ENCODE measurements around the gene SLC25A41. TPM values are rescaled to one million over a fixed set of nuclear protein-coding genes. Genes with fewer than 3 reads are reported as not detected.

The SLC25A41 gene
- total RNA-seq, 2 donors from 2014 or later: not detected

DNA sequence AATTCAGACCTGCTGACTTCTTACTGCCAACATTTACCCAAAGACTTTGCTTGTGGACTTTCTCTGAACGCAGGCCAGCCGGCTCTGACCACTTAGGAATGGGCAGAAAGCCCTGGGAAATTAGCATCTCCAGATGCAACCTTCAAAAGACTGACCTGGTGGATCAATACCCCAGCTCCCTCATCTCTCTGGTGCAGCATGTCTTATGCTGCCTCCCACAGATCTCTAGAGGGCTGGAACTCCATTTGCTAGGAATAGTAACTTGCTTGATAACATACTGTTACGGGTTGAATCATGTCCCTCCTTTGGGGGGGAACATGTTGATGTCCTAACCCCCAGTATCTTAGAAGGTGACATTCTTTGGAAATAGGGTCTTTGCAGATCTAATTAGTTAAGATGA lies 12.9 kb upstream of the SLC25A41 start:
- TF ChIP-seq, protein P1, sequence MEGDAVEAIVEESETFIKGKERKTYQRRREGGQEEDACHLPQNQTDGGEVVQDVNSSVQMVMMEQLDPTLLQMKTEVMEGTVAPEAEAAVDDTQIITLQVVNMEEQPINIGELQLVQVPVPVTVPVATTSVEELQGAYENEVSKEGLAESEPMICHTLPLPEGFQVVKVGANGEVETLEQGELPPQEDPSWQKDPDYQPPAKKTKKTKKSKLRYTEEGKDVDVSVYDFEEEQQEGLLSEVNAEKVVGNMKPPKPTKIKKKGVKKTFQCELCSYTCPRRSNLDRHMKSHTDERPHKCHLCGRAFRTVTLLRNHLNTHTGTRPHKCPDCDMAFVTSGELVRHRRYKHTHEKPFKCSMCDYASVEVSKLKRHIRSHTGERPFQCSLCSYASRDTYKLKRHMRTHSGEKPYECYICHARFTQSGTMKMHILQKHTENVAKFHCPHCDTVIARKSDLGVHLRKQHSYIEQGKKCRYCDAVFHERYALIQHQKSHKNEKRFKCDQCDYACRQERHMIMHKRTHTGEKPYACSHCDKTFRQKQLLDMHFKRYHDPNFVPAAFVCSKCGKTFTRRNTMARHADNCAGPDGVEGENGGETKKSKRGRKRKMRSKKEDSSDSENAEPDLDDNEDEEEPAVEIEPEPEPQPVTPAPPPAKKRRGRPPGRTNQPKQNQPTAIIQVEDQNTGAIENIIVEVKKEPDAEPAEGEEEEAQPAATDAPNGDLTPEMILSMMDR (IDR thresholded peaks at IDR 0.05): no peak
- H3K27me3 ChIP-seq: no peaks in the 10 kb centered on the region
- H3K36me3 ChIP-seq: peaks cover 15% of the 10 kb centered on the region
- H3K4me3 ChIP-seq: no peak overlapping the region
- no peak for DNase-seq (ENCODE audit: low spot score)
- H3K9me3 ChIP-seq: peaks cover 0 to 6% of the 10 kb centered on the region in 2 donors
- no peak overlapping the region for H3K27ac ChIP-seq
- no peaks in the 10 kb centered on the region for H3K4me1 ChIP-seq

DNA sequence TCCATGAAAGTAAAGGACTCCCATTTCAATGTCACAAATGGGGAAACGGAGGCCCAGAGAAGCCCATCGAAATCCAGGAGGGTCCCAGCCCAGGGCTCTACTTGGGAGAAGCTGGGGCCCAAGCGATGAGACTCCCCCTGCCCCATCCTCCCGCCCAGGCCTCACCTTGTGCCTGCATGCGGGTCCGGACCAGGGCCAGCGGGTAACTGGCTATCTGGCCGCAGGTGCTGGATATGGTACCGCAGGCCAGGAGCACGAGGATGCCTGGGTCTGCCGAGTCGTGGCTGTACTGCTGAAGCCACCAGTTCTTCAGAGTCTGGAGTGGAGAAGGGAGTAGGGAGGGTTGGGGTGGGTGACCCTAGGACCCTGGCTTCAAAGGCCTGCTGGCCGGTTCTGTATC lies 10.4 kb upstream of the SLC25A41 start:
- H3K27me3 ChIP-seq: no peaks in the 10 kb centered on the region
- H3K36me3 ChIP-seq: peaks cover 10% of the 10 kb centered on the region
- no peak overlapping the region for H3K4me3 ChIP-seq
- no peak for DNase-seq (ENCODE audit: low spot score)
- peaks cover 0 to 6% of the 10 kb centered on the region in 2 donors for H3K9me3 ChIP-seq
- H3K4me1 ChIP-seq: no peaks in the 10 kb centered on the region
- TF ChIP-seq, protein P1 (IDR thresholded peaks at IDR 0.05): no peak
- H3K27ac ChIP-seq: no peak overlapping the region

DNA sequence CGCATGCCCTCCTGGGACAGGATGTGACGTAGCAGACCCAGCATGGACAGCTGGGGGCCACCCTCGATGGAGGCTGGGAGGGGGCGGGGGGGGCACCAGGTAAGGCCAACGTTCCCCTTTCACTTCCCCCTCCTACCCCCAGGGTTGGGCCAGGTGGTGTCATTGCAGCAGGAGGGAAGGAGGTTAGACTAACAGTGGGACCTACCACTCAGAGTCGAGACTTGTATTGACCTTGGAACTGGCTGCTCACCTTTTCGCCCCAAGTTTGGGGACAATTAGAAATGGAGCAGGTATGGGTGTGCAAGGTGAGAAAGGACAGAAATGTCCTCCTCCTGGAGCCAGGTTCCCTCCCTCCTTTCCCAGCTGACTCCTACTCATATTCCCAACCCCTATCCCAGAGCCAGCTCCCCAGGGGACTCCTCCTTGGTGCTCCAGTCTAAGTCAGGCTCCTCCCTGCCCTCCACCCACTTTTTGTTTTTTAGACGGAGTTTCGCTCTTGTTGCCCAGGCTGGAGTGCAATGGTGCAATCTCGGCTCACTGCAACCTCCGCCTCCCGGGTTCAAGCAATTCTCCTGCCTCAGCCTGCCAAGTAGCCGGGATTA lies 8.6 kb upstream of the SLC25A41 start:
- TF ChIP-seq, protein P1 (IDR thresholded peaks at IDR 0.05): no peak
- no peak for DNase-seq (ENCODE audit: low spot score)
- no peaks in the 10 kb centered on the region for H3K4me1 ChIP-seq
- H3K27me3 ChIP-seq: no peaks in the 10 kb centered on the region
- H3K27ac ChIP-seq: no peak overlapping the region
- peaks cover 10% of the 10 kb centered on the region for H3K36me3 ChIP-seq
- no peak overlapping the region for H3K4me3 ChIP-seq
- peaks cover 0 to 6% of the 10 kb centered on the region in 2 donors for H3K9me3 ChIP-seq

DNA sequence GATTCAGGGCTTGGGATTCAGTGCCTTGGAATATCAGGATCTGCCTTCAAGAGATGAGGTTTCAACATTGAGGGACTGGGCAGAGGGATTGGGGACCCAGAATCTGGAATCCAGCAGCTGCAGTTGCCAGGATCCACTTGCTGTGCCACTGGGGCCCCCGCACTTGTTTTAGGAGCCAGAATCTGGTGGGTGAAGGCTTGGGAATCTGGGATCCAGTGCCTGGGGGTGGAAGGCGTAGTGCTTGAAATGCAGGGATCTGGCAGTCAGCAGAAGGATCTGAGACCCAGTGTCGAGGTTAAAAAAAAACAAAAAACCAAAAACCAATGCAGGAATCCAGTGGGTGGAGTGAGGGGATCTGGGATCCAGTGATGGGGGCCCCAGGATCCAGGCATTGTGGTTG lies 7.3 kb upstream of the SLC25A41 start:
- H3K27me3 ChIP-seq: no peaks in the 10 kb centered on the region
- no peaks in the 10 kb centered on the region for H3K4me1 ChIP-seq
- TF ChIP-seq, protein P1 (IDR thresholded peaks at IDR 0.05): no peak
- no peaks in the 10 kb centered on the region for H3K36me3 ChIP-seq
- no peak for DNase-seq (ENCODE audit: low spot score)
- H3K9me3 ChIP-seq: peaks cover 0 to 6% of the 10 kb centered on the region in 2 donors
- H3K27ac ChIP-seq: no peak overlapping the region
- H3K4me3 ChIP-seq: no peak overlapping the region

DNA sequence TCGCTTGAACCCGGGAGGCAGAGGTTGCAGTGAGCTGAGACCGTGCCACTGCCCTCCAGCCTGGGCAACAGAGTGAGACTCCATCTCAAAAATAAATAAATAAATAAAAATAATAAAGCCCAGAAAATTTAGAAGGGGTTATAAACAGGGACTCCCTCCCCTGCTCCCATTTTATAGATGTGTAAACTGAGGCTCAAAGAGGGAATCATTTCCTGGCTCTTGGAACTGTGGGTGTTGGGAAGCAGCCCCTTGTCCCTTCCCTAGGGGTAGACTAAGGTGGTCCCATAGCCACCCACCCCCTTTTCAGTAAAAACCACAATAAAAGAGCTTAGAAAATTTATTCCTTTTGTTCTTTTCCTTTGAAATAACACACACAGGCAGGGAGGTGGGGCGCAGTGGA lies 6.2 kb upstream of the SLC25A41 start:
- DNase-seq (ENCODE audit: low spot score): no peak
- TF ChIP-seq, protein P1 (IDR thresholded peaks at IDR 0.05): no peak
- H3K27me3 ChIP-seq: no peaks in the 10 kb centered on the region
- no peak overlapping the region for H3K4me3 ChIP-seq
- H3K4me1 ChIP-seq: no peaks in the 10 kb centered on the region
- H3K36me3 ChIP-seq: no peaks in the 10 kb centered on the region
- no peak overlapping the region for H3K27ac ChIP-seq
- no peaks in the 10 kb centered on the region for H3K9me3 ChIP-seq

DNA sequence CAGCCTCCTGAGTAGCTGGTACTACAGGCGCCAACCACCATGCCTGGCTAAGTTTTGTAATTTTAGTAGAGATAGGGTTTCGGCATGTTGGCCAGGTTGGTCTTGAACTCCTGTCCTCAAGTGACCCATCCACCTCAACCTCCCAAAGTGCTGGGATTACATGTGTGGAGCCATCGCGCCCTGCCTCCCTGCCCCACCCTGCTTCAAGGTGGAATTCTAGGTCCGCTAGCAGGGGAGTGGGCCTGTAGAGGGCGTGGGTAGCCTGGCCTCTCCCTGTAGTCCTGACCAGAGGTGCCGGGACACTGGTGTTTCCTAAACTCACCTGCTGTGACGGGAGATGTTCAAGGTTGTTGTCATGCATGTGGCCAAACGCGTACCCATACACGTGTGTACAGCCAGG lies 398 bp downstream of the SLC25A41 start:
- no peak overlapping the region for H3K4me3 ChIP-seq
- H3K27ac ChIP-seq: no peak overlapping the region
- H3K36me3 ChIP-seq: no peaks in the 10 kb centered on the region
- no peaks in the 10 kb centered on the region for H3K9me3 ChIP-seq
- no peaks in the 10 kb centered on the region for H3K4me1 ChIP-seq
- DNase-seq (ENCODE audit: low spot score): no peak
- H3K27me3 ChIP-seq: no peaks in the 10 kb centered on the region
- TF ChIP-seq, protein P1 (IDR thresholded peaks at IDR 0.05): no peak

Measured in right atrium auricular region (tissue), 2 donors.